Stimulated activated memory B cell treated with anti-CD40 and anti-IgM and Interleukin-4, amounts not matched to agents 10 μg/mL and 1 μg/mL and 100 μg/mL, for 72 hours (primary cell): ENCODE results near the gene BRK1.
A peak's percentile ranks its signal among the peaks of the same experiment; 100 is the strongest.
"Not testable (repeated sequence)": the region's sequence is repeated elsewhere in the genome, so short reads cannot be mapped to it uniquely, and the experiment has no call there.

Source experiments
- ATAC-seq: fragments of 150-1000 bp; cut with Tn5 transposase; 2 replicates; pipeline ENCODE4 v1.10.0; 2021
- H3K27ac Mint-ChIP-seq: one replicate; pipeline ENCODE4 v1.8.0; 2022; ENCODE audit warnings: mild to moderate bottlenecking, mixed read lengths
- H3K27me3 Mint-ChIP-seq: one replicate; pipeline ENCODE4 v1.8.0; 2022; ENCODE audit warnings: mixed read lengths
- H3K36me3 Mint-ChIP-seq: one replicate; pipeline ENCODE4 v1.8.0; 2022; ENCODE audit warnings: mixed read lengths
- H3K4me1 Mint-ChIP-seq: one replicate; pipeline ENCODE4 v1.8.0; 2022; ENCODE audit warnings: mixed read lengths
- H3K4me3 Mint-ChIP-seq: one replicate; pipeline ENCODE4 v1.8.0; 2022; ENCODE audit warnings: mild to moderate bottlenecking, moderate library complexity, mixed read lengths
- H3K9me3 Mint-ChIP-seq: one replicate; pipeline ENCODE4 v1.8.0; 2022; ENCODE audit warnings: mixed read lengths

Gene BRK1

DNA sequence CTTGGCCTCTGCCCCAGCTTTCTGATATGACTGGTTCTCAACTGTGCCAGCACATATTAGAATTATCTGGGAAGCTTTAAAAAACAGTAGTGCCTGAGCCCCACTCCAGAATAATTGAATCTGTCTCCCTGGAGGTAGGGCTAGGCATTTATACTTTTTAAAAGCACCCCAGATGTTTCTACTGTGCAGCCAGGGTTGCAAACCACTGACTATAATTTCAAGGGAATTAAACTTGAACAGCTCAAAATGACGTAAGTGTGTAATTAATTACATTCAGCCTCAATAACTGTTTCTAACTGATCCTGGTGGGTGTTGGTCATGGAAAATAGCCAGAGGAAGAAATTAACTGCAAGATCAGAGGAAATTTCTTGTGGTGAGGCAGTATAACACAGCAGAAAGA lies 44.9 kb downstream of the BRK1 start:
- peaks cover 10% of the 10 kb centered on the region for H3K36me3 Mint-ChIP-seq
- H3K9me3 Mint-ChIP-seq: no peaks in the 10 kb centered on the region
- H3K27ac Mint-ChIP-seq: no peak overlapping the region
- H3K4me3 Mint-ChIP-seq: no peak overlapping the region
- H3K4me1 Mint-ChIP-seq: peaks cover 11% of the 10 kb centered on the region
- no peak for ATAC-seq
- no peaks in the 10 kb centered on the region for H3K27me3 Mint-ChIP-seq

DNA sequence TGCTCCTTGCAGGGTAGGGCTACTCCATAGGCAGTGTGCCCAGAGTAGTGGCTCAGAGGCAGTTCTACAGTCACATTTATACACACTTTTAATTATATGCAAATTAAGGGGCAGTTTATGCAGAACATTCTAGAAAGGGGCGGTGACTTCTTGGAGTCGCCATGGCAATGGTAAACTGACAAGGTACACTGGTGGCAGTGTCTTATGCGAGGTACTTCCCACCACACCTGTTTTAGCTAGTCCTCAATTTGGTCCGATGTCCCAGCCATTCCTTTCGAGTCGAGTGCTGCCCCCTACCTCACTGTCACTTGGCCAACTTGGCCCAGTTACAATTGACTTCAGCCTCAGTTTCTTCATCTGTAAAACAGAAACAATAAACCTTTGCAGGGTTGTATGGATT lies 45.5 kb downstream of the BRK1 start:
- no peaks in the 10 kb centered on the region for H3K27me3 Mint-ChIP-seq

DNA sequence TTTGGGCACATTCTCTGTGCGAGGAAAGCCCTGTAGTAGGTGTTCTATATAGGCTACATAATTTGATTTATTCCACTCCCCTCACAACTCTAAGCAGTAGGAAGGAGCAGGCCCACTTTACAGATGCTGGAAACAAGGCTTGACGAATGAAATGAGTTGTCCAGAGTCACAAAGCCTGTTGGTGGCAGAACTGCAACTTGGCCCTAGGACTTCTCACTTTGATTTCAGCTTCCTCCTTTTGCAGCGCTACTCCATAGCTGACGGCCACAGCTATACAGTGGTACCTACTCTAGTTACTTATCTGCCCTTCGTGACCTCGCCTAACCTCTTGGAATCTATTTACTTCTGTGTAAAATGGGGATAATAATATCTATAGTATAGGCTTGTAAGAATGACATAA lies 46.7 kb downstream of the BRK1 start:
- Mint-ChIP-seq H3K4me3 (no peak overlapping the region), H3K27ac (no peak overlapping the region), H3K27me3 (no peaks in the 10 kb centered on the region), H3K4me1 (peaks cover 26% of the 10 kb centered on the region), H3K36me3 (peaks cover 4% of the 10 kb centered on the region), H3K9me3 (no peaks in the 10 kb centered on the region)
- peak; percentile 48 for ATAC-seq

More for the DNA sequence above, 45.5 kb downstream of the BRK1 start:
- no peaks in the 10 kb centered on the region for H3K9me3 Mint-ChIP-seq
- peak overlapping the region; percentile 44 for H3K27ac Mint-ChIP-seq
- no peak overlapping the region for H3K4me3 Mint-ChIP-seq
- H3K36me3 Mint-ChIP-seq: peaks cover 5% of the 10 kb centered on the region
- ATAC-seq: no peak
- peaks cover 13% of the 10 kb centered on the region for H3K4me1 Mint-ChIP-seq

- ATAC-seq, H3K27me3 Mint-ChIP-seq, H3K9me3 Mint-ChIP-seq: not testable (repeated sequence)
- Mint-ChIP-seq H3K36me3 (peaks cover 16% of the 10 kb centered on the region), H3K4me1 (peaks cover 42% of the 10 kb centered on the region), H3K4me3 (peak overlapping the region; percentile 83), H3K27ac (peak overlapping the region; percentile 74)
These were observed 48.7 kb downstream of the BRK1 start for GRCh38 chr3:10164201-10164545.

DNA sequence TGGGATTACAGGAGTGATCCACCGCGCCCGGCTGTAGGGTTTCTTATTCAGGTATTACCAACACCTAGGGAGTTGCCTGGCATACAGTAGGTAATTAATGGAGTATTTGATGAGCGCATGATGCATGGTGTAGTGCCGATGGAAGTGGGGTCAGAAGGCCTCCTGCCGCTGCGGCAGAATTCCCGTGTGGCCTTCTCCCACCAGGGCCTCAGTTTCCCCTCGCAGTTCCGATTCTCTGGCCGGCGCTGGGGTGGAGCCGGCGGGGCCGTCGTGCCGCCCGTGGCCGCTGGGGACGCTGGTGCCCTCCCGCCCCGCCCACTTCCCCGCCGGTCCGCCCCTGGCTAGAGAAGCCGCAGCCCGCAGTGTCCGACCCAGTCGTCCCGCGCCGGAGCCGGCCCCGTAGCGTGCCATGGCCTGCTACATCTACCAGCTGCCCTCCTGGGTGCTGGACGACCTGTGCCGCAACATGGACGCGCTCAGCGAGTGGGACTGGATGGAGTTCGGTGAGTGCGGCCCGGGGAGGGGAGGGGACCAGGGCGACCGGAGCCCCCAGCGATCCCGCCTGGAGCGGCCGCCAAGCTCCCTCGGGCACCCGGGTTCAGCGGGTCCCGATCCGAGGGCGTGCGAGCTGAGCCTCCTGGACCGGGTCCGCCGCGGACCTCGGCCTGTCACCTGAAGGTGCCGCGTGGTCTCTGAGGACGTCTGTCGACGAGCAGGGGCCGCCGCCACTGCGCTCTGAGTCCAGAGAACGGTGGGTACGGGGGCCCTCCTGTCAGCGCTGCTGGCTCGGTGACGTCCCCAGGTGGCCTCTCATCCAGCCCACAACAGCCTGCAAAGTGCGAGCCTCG lies 49.3 kb downstream of the BRK1 start, which contains the start of gene IRAK2:
IRAK2 (plus strand) TSS at position 374 of the 848 bp plus-strand sequence; CDS start at position 410, 36 bp downstream.
- Mint-ChIP-seq H3K27me3 (no peaks in the 10 kb centered on the region), H3K4me3 (peak within 1 kb of the TSS; percentile 83), H3K4me1 (peaks cover 42% of the 10 kb centered on the region), H3K27ac (peak within 1 kb of the TSS; percentile 74), H3K9me3 (peaks cover 5% of the 10 kb centered on the region), H3K36me3 (peaks cover 18% of the 10 kb centered on the region)
- ATAC-seq: peak; percentile 91

- no peaks in the 10 kb centered on the region for H3K27me3 Mint-ChIP-seq
- H3K36me3 Mint-ChIP-seq: peaks cover 18% of the 10 kb centered on the region
- peak overlapping the region; percentile 83 for H3K4me3 Mint-ChIP-seq
- ATAC-seq: no peak
- peaks cover 56% of the 10 kb centered on the region for H3K4me1 Mint-ChIP-seq
- H3K9me3 Mint-ChIP-seq: peaks cover 5% of the 10 kb centered on the region
- no peak overlapping the region for H3K27ac Mint-ChIP-seq
These were observed 50.7 kb downstream of the BRK1 start for GRCh38 chr3:10166213-10166604.

- Mint-ChIP-seq H3K27ac (peak overlapping the region; percentile 66), H3K4me3 (no peak overlapping the region), H3K9me3 (peaks cover 5% of the 10 kb centered on the region), H3K27me3 (no peaks in the 10 kb centered on the region), H3K4me1 (peaks cover 58% of the 10 kb centered on the region), H3K36me3 (peaks cover 18% of the 10 kb centered on the region)
- no peak for ATAC-seq
These were observed 53.6 kb downstream of the BRK1 start for GRCh38 chr3:10169000-10169496.

DNA sequence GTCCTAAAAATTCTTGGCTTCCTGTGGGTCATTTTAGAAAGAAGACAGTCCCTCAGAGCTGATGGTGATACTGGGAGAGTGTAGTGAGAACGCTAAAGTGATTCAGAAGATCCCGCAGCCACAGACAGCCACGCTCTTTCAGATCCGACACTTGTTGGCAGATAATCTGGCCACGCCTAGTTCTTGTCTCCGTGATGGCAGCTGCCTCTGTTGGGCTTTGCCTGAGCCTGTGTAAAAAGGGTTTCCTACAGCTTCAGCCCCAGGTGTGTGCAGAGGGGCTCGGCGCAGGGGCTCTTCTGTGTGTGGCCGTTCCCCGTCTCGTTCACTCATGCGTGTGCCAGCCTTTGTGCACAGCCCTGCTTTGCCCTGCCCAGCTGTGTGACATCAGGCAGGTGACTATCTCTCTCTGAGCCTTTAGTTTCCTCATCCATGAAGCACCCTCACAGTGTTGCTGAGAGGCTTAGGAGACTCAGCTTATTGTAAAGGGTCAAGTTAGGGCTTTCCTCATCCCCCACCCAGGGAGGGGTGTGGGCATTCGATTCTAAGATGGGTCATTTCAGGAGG lies 55.5 kb downstream of the BRK1 start:
- ATAC-seq: peak; percentile 67
- Mint-ChIP-seq H3K27ac (peak overlapping the region; percentile 86), H3K27me3 (no peaks in the 10 kb centered on the region), H3K9me3 (peaks cover 5% of the 10 kb centered on the region), H3K4me3 (peak overlapping the region; percentile 36), H3K4me1 (peaks cover 60% of the 10 kb centered on the region), H3K36me3 (peaks cover 20% of the 10 kb centered on the region)

GRCh38 chr3:10173095-10173925 lies 57.8 kb downstream of the BRK1 start:
- peaks cover 49% of the 10 kb centered on the region for H3K4me1 Mint-ChIP-seq
- no peak for ATAC-seq
- H3K4me3 Mint-ChIP-seq: no peak overlapping the region
- peaks cover 5% of the 10 kb centered on the region for H3K9me3 Mint-ChIP-seq
- no peaks in the 10 kb centered on the region for H3K27me3 Mint-ChIP-seq
- peak overlapping the region; percentile 93 for H3K27ac Mint-ChIP-seq
- H3K36me3 Mint-ChIP-seq: peaks cover 27% of the 10 kb centered on the region

DNA sequence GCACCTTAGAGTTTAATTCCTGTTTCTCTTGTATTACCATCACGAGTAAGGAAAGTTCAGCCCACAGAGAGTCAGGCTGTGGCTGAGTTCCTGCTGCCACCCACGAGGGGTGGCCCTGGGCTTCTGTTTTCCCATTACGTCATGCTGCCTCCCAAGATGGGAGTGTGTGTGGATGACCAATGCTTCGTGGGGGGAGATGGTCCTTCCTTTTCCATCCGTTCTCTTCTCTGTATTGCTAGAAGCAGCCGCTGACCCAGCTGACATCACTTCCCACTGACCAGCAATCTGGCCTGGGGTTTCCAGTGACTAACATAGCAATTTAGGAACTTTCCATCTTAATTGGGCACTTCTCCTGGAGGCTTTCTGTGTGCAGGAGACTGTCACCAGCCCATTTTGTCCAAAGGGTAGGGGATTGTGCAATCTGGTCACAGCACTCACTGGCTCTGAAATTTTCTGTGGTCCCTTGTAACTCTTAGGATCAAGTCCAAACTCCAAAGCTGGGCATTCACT lies 58.5 kb downstream of the BRK1 start:
- peak; percentile 86 for ATAC-seq
- H3K27me3 Mint-ChIP-seq: no peaks in the 10 kb centered on the region
- peaks cover 44% of the 10 kb centered on the region for H3K4me1 Mint-ChIP-seq
- H3K27ac Mint-ChIP-seq: peak overlapping the region; percentile 93
- no peak overlapping the region for H3K4me3 Mint-ChIP-seq
- peaks cover 27% of the 10 kb centered on the region for H3K36me3 Mint-ChIP-seq
- H3K9me3 Mint-ChIP-seq: peaks cover under 1% of the 10 kb centered on the region

DNA sequence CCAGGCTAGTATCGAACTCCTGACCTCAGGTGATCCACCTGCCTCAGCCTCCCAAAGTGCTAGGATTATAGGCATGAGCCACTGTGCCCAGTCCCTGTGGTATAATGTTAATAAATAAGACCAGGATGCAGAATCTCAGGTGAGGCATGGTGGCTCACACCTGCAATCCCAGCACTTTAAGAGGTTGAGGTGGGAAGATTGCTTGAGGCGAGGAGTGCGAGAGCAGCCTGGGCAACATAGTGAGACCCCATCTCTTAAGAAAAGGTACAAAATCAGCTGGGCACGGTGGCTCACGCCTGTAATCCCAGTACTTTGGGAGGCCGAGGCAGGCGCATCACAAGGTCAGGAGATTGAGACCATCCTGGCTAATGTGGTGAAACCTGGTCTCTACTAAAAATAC lies 59.9 kb downstream of the BRK1 start:
- Mint-ChIP-seq H3K36me3 (peaks cover 36% of the 10 kb centered on the region), H3K4me1 (peaks cover 51% of the 10 kb centered on the region)
- not testable (repeated sequence) for H3K27me3 Mint-ChIP-seq, ATAC-seq, H3K4me3 Mint-ChIP-seq, H3K9me3 Mint-ChIP-seq, H3K27ac Mint-ChIP-seq

- not testable (repeated sequence) for H3K27ac Mint-ChIP-seq, H3K4me3 Mint-ChIP-seq
- H3K4me1 Mint-ChIP-seq: peaks cover 51% of the 10 kb centered on the region
These were observed 60.7 kb downstream of the BRK1 start for GRCh38 chr3:10176150-10176549.

More at GRCh38 chr3:10176150-10176549, 60.7 kb downstream of the BRK1 start:
- peaks cover 41% of the 10 kb centered on the region for H3K36me3 Mint-ChIP-seq
- H3K9me3 Mint-ChIP-seq, ATAC-seq, H3K27me3 Mint-ChIP-seq: not testable (repeated sequence)
